ENCODE results near the gene GGTLC1. TPM values are rescaled to one million over a fixed set of nuclear protein-coding genes. Genes with fewer than 3 reads are reported as not detected.

The GGTLC1 gene
- total RNA-seq (2022; extraction: Qiagen RNA extraction; ENCODE audit: low read depth), result not detected in 5 replicates

DNA sequence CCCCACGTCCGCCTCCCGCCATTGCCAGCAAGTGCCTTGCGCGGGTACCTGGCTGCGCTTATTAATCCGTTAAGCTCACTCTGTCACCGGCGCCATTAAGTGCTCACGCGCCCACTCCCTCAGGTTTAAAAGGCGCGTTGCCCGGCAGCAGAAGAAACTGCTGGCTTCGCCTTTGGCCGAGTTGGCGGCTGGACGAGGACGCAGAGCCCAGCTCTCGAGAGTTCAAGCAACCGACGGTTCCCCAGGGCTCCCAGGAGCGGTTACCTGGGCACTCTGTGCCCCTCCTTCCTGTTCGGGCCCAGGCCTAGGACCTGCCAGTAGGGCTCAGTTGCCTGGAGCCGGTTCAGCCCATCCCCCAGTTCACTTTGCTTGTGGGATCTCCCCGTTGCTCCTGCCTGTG lies at the start of gene GGTLC1:
TSS of gene GGTLC1 (minus strand) at position 219 of the 400 bp plus-strand sequence. CDS start 2,168 bp downstream, outside the sequence.

Other genes with a start within 250 kb of the GGTLC1 start
- gene CST1, start 237.8 kb downstream of the GGTLC1 start, total RNA-seq (2022; extraction: Qiagen RNA extraction; ENCODE audit: low read depth), result 0.59 to 1.5 TPM (median 0.81 TPM) in 4 of 5 replicates, not detected in the other
- gene CST2, start 162.1 kb downstream of the GGTLC1 start, total RNA-seq (2022; extraction: Qiagen RNA extraction; ENCODE audit: low read depth), result 0.28 to 0.83 TPM (median 0.50 TPM) in 4 of 5 replicates, not detected in the other
- not detected in 5 replicates for gene CST5, start 109.0 kb downstream of the GGTLC1 start, total RNA-seq (2022; extraction: Qiagen RNA extraction; ENCODE audit: low read depth)